Activated naive CD4-positive, alpha-beta T cell treated with anti-CD3 and anti-CD28 coated beads for 36 hours (primary cell): ENCODE data around the gene EHD1. TPM values are rescaled to one million over a fixed set of nuclear protein-coding genes. Genes with fewer than 3 reads are reported as not detected.
"Not testable (repeated sequence)": the region's sequence is repeated elsewhere in the genome, so short reads cannot be mapped to it uniquely, and the experiment has no call there.

ENCODE experiments used
- CTCF ChIA-PET: fragments of 350-600 bp; sonication (Branson Sonifier 250); formaldehyde crosslinking; loops from one replicate; lab custom pipeline; 2021; ENCODE audit warnings: antibody characterized with exemption; lab: Charles Lee
- DNase-seq: peaks from one replicate; pipeline ENCODE4 v3.0.0-alpha.2; 2020
- H3K27ac Mint-ChIP-seq: one replicate; pipeline ENCODE4 v1.8.0; 2021; ENCODE audit warnings: mild to moderate bottlenecking, mixed read lengths
- H3K27me3 Mint-ChIP-seq: one replicate; pipeline ENCODE4 v1.8.0; 2021; ENCODE audit warnings: low read depth, mixed read lengths
- H3K36me3 Mint-ChIP-seq: one replicate; pipeline ENCODE4 v1.8.0; 2021; ENCODE audit warnings: low read depth, mixed read lengths
- H3K4me1 Mint-ChIP-seq: one replicate; pipeline ENCODE4 v1.8.0; 2021; ENCODE audit warnings: low read depth, mixed read lengths
- H3K4me3 Mint-ChIP-seq: one replicate; pipeline ENCODE4 v1.8.0; 2021; ENCODE audit warnings: mild to moderate bottlenecking, moderate library complexity, mixed read lengths
- H3K9me3 Mint-ChIP-seq: one replicate; pipeline ENCODE4 v1.8.0; 2021; ENCODE audit warnings: mixed read lengths
- intact Hi-C: fragments of 100-400 bp; cut with micrococcal nuclease; formaldehyde crosslinking; loops from one replicate; pipeline ENCODE4 v1.15.1; 2023
- total RNA-seq, 2 experiments: library from RNA; stranded (reverse); gene quantifications; one replicate each; pipeline ENCODE4 v1.2.3, GENCODE V29; 2021

Gene EHD1
- total RNA-seq, 2 experiments from 2014 or later = 124 to 132 TPM

DNA sequence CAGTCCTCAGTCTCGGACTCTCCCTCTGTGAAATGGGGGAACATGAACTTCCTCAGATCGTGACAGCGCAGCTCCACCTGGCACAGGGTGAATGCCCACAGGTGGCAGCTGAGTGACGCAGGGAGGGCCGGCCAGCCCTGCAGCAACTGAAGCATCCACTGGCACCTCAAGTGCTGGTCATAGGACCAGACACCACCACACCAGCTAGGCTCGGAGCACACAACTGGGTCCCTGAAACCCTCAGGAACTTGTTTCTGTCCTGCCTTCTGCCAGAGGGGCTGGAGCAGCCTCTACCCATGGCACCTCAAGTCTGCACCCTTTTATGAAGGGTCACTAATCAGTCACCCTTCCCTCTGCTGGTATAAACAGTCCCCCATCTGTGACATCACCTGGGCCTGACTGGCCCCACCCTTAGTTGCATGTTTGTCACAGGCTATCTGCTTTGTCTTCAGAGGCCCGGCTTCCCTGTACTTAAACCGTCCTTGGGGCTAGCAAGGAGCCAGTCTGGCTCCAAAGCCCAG is 26.5 kb downstream of the EHD1 start:
- Mint-ChIP-seq H3K27ac (peak overlapping the region; percentile 95), H3K36me3 (peaks cover 38% of the 10 kb centered on the region), H3K4me1 (peaks cover 93% of the 10 kb centered on the region), H3K4me3 (peak overlapping the region; percentile 49), H3K27me3 (no peaks in the 10 kb centered on the region), H3K9me3 (no peaks in the 10 kb centered on the region)
- CTCF ChIA-PET = interaction anchor here (1.4 to 32.9 kb wide), 3 partner anchors 11 to 478 kb away, joined by 3 to 992 read pairs (median 288); partner anchors contain the start of gene EHD1
- intact Hi-C loops = loop anchor here (1.0 kb wide), 4 partner anchors 7 to 33 kb away; partner anchors contain the start of gene EHD1
- DNase-seq = peak; percentile 57

DNA sequence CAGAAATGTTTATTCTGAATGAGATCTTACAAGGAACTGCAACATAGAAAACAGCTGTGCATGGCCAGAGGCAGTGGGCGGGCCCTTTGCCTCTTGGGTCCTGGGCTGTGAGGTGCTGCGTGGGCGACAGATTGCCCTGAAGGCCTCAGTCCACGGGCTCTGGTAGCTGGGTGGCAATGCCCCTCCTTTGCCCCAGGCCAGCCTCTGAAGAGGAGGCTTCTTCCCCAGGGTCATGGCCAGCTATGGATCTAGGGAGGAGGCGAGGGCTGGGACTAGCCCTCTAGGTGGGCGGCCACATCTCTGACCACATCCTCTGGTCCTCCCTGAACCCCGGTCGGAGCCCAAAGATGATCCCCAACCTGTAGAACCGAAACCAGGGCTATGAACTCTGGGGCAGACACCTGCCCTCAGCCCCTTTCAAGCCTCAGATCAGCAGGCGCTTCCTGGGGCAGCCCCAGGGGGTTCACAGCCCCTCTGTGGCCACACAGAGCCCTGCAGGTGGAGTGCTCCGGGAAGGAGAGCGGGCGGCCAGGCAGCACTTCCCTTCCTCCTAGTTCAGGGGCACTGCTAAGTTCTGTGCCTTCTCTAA is 27.3 kb downstream of the EHD1 start:
- H3K36me3 Mint-ChIP-seq = peaks cover 30% of the 10 kb centered on the region
- CTCF ChIA-PET = interaction anchor here (0.7 to 32.9 kb wide), 4 partner anchors 12 to 479 kb away, joined by 3 to 992 read pairs (median 146); partner anchors contain the start of gene EHD1
- peak; percentile 91 for DNase-seq
- no peaks in the 10 kb centered on the region for H3K9me3 Mint-ChIP-seq
- intact Hi-C loops = loop anchor here (1.0 kb wide), 4 partner anchors 8 to 34 kb away; partner anchors contain the start of gene EHD1
- H3K4me1 Mint-ChIP-seq = peaks cover 85% of the 10 kb centered on the region
- H3K27ac Mint-ChIP-seq = peak overlapping the region; percentile 95
- peak overlapping the region; percentile 49 for H3K4me3 Mint-ChIP-seq
- no peaks in the 10 kb centered on the region for H3K27me3 Mint-ChIP-seq

DNA sequence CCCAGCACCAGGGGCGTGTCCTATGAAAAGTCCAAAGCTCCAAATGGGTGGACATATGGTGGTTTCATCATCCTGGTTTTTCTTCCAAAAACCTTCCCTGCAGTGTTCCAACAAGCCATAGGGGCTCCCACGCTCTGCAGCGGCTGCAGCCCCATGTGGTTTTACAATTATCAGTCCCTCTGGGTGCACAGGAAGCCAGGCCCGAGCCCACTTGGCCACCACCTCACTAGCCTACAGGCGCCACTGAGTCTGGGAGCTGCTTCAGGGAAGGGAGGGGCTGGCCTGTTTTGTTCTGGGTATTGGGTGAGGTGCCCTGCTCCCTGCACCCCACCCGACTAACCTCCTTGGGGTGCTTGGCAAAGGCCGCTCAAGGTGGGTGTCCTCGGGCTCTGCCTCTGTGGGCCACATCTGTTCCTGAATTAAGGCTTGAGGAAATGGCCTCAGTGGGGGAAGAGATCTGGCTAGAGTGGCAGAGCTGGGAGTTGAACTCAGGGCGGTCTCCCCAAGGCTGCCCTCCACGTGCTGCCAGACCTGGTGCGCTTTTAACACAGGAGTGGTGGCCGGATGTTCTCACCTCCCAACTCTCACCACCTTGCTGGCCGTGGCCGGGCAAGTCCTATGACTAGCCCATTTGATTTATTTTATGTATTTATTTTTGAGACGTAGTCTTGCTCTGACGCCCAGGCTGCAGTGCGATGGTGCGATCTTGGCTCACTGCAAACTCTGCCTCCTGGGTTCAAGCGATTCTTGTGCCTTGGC is 28.6 kb downstream of the EHD1 start:
- Mint-ChIP-seq H3K36me3 (peaks cover 18% of the 10 kb centered on the region), H3K27ac (peak overlapping the region; percentile 50)

GRCh38 chr11:64848826-64849597 is 29.4 kb downstream of the EHD1 start:
- intact Hi-C loops = no loop called here
- peaks cover 69% of the 10 kb centered on the region for H3K4me1 Mint-ChIP-seq
- H3K4me3 Mint-ChIP-seq = no peak overlapping the region
- CTCF ChIA-PET = interaction anchor here (0.6 to 32.9 kb wide), 14 partner anchors 9 to 467 kb away, joined by 3 to 992 read pairs (median 4); partner anchors contain the start of genes ARL2, EHD1, PPP2R5B and ZNHIT2
- H3K27me3 Mint-ChIP-seq = no peaks in the 10 kb centered on the region
- no peaks in the 10 kb centered on the region for H3K9me3 Mint-ChIP-seq
- DNase-seq = peak; percentile 61
- H3K36me3 Mint-ChIP-seq = peaks cover 10% of the 10 kb centered on the region
- H3K27ac Mint-ChIP-seq = peak overlapping the region; percentile 65

More for the DNA sequence above, 28.6 kb downstream of the EHD1 start:
- Mint-ChIP-seq H3K9me3 (no peaks in the 10 kb centered on the region), H3K4me1 (peaks cover 76% of the 10 kb centered on the region), H3K4me3 (no peak overlapping the region), H3K27me3 (no peaks in the 10 kb centered on the region)
- CTCF ChIA-PET = interaction anchor here (0.9 to 32.9 kb wide), 3 partner anchors 13 to 149 kb away, joined by 3 to 992 read pairs (median 288); partner anchors contain the start of gene EHD1
- intact Hi-C loops = no loop called here
- DNase-seq = no peak

DNA sequence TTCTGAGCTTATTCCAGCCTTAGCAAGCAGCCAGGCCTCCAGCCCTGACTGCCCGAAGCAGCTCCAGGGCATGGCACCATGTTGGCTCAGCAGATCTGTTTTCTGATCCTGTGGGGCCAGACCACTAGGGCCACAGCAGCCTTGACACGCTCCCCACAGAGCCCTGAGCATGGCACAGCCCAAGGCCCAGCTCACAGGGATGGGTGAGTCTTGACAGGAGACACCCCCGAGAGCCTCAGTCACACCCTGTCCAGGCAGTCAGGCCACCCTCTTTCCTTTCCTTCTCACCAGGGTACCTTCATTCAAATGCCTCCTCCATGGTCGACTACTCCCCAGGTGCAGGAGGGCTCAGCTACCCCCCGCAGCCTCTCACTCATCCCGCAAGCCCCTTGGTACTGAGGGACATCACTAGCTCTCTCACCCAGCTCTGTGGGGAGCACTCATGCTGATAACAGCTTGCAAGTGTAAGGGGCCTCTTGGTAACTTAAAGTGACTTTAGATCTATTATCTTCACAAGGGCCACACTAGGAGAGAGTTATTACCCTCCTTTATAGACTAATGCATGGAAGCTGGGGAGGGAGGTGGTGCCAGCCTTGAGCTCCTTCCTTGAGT is 30.1 kb downstream of the EHD1 start:
- peak overlapping the region; percentile 65 for H3K27ac Mint-ChIP-seq
- CTCF ChIA-PET = interaction anchor here (0.6 to 32.9 kb wide), 18 partner anchors 8 to 468 kb away, joined by 3 to 992 read pairs (median 4); partner anchors contain the start of genes ARL2, EHD1, PPP2R5B and ZNHIT2
- H3K36me3 Mint-ChIP-seq = peaks cover 6% of the 10 kb centered on the region
- no peaks in the 10 kb centered on the region for H3K9me3 Mint-ChIP-seq
- H3K4me3 Mint-ChIP-seq = no peak overlapping the region
- intact Hi-C loops = no loop called here
- DNase-seq = no peak
- H3K4me1 Mint-ChIP-seq = peaks cover 68% of the 10 kb centered on the region
- H3K27me3 Mint-ChIP-seq = no peaks in the 10 kb centered on the region

GRCh38 chr11:64846998-64847666 is 31.3 kb downstream of the EHD1 start:
- intact Hi-C loops = loop anchor here (1.0 to 2.0 kb wide), 6 partner anchors 47 to 468 kb away; partner anchors contain the start of genes PPP2R5B and ZNHIT2
- H3K4me3 Mint-ChIP-seq = no peak overlapping the region

GRCh38 chr11:64845776-64846129 is 32.7 kb downstream of the EHD1 start:
- intact Hi-C loops = loop anchor here (2.0 kb wide), 2 partner anchors 59 to 79 kb away; partner anchors contain the start of gene PPP2R5B
- H3K9me3 Mint-ChIP-seq, H3K4me3 Mint-ChIP-seq, H3K36me3 Mint-ChIP-seq, H3K27me3 Mint-ChIP-seq, H3K27ac Mint-ChIP-seq, DNase-seq: not testable (repeated sequence)
- peaks cover 44% of the 10 kb centered on the region for H3K4me1 Mint-ChIP-seq
- CTCF ChIA-PET = interaction anchor here (0.6 to 32.9 kb wide), 6 partner anchors 17 to 265 kb away, joined by 3 to 992 read pairs (median 4); partner anchors contain the start of gene EHD1

More at GRCh38 chr11:64846998-64847666, 31.3 kb downstream of the EHD1 start:
- peak; percentile 96 for DNase-seq
- Mint-ChIP-seq H3K27ac (no peak overlapping the region), H3K9me3 (no peaks in the 10 kb centered on the region), H3K36me3 (peaks cover 2% of the 10 kb centered on the region), H3K27me3 (no peaks in the 10 kb centered on the region), H3K4me1 (peaks cover 57% of the 10 kb centered on the region)
- CTCF ChIA-PET = interaction anchor here (0.7 to 32.9 kb wide), 12 partner anchors 16 to 469 kb away, joined by 3 to 992 read pairs (median 6); partner anchors contain the start of genes ARL2, EHD1 and ZNHIT2

GRCh38 chr11:64845129-64845775 is 33.2 kb downstream of the EHD1 start:
- Mint-ChIP-seq H3K27ac (peak overlapping the region; percentile 13), H3K9me3 (no peaks in the 10 kb centered on the region), H3K27me3 (no peaks in the 10 kb centered on the region)

GRCh38 chr11:64844330-64845128 is 33.9 kb downstream of the EHD1 start, which contains the start of gene CDC42BPG:
TSS of gene CDC42BPG (minus strand) at chr11:64844653. CDS start at chr11:64844569, 84 bp downstream.
- CTCF ChIA-PET = interaction anchor here (0.6 to 32.9 kb wide), 6 partner anchors 9 to 438 kb away, joined by 3 to 992 read pairs (median 6); partner anchors contain the start of gene EHD1
- intact Hi-C loops = no loop called here

More at GRCh38 chr11:64845129-64845775, 33.2 kb downstream of the EHD1 start:
- CTCF ChIA-PET = interaction anchor here (0.6 to 32.9 kb wide), 6 partner anchors 18 to 437 kb away, joined by 3 to 992 read pairs (median 4); partner anchors contain the start of gene EHD1
- Mint-ChIP-seq H3K4me1 (peaks cover 39% of the 10 kb centered on the region), H3K36me3 (no peaks in the 10 kb centered on the region), H3K4me3 (peak overlapping the region; percentile 55)
- intact Hi-C loops = no loop called here
- DNase-seq = no peak

More at GRCh38 chr11:64844330-64845128, 33.9 kb downstream of the EHD1 start, which contains the start of gene CDC42BPG:
- Mint-ChIP-seq H3K27ac (peak within 1 kb of the TSS; percentile 13), H3K27me3 (no peaks in the 10 kb centered on the region), H3K4me1 (peaks cover 34% of the 10 kb centered on the region), H3K9me3 (no peaks in the 10 kb centered on the region), H3K4me3 (peak within 1 kb of the TSS; percentile 66), H3K36me3 (no peaks in the 10 kb centered on the region)
- peak; percentile 69 for DNase-seq
